ENCODE data around the gene ZNF621. TPM values are rescaled to one million over a fixed set of nuclear protein-coding genes. Genes with fewer than 3 reads are reported as not detected.

Gene ZNF621
- polyA plus RNA-seq, 2 of the 4 experiments (the other 2 are of a cell fraction): 6.8 to 16.1 TPM

DNA sequence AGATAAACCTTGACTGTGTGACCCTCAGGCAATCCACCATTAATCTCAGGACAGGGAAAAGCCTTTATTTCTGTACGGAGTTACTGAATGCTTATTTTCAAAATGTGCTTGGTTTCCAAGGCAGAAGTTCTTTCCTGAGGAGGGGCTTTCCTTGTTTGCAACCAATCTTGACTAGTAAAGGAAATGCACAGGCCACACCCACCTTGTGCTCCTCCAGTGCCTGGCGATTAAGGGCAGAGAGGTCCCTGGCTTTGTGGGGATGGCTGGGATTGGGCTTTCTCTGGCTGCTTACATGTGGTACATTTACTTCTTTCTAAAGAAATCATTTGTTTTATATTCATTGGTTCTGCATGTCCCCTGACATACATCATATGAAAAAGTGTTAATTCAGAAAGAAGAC, 47.8 kb downstream of the ZNF621 start:
- WGBS (ENCODE audit: missing lambda C conversion rate): 51% methylated on average over 2 of the region's 2 CpGs
- POLR2A ChIA-PET: no interaction called here
- H3K4me1 ChIP-seq: no peaks in the 10 kb centered on the region
- no peak overlapping the region for H3K27ac ChIP-seq
- FAIRE-seq (no peak), DNase-seq (ENCODE audit: low read depth in 1 of 2, low spot score in 1 of 2) (no peak), ATAC-seq (no peak)
- H3K9me3 ChIP-seq: peaks cover 4% of the 10 kb centered on the region; the same call in 1 of the 3 replicates
- H3K4me2 ChIP-seq: no peak overlapping the region
- TF ChIP-seq MYC (IDR thresholded peaks at IDR 0.05; ENCODE audit: borderline replicate concordance, low read length): no peak
- TF ChIP-seq HEYL (CRISPR knock-in tag; IDR thresholded peaks at IDR 0.05): no peak
- TF ChIP-seq, protein P1, sequence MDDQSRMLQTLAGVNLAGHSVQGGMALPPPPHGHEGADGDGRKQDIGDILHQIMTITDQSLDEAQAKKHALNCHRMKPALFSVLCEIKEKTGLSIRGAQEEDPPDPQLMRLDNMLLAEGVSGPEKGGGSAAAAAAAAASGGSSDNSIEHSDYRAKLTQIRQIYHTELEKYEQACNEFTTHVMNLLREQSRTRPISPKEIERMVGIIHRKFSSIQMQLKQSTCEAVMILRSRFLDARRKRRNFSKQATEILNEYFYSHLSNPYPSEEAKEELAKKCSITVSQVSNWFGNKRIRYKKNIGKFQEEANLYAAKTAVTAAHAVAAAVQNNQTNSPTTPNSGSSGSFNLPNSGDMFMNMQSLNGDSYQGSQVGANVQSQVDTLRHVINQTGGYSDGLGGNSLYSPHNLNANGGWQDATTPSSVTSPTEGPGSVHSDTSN (IDR thresholded peaks at IDR 0.05): no peak
- no peak overlapping the region for H3K4me3 ChIP-seq
- CTCF ChIA-PET: no interaction called here

DNA sequence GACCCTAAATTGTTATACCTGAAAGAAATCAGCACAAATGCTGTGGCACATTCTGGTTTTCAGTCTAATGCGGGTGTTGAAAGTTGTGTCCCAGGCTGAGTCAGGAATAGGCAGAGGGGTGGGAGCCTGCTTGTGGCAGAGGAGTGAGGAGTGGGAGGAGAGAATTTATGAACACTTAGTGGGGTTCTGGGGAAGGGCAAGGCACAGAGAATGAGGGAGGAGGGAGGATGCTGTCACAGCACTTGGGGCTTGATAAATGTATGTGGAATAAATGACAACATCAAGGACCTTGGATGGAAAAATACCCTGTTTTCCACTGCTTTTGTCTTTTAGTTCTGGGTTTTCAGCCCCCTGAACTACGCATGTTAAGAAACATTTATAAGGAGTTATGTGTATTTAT, 49.3 kb downstream of the ZNF621 start:
- no peak overlapping the region for H3K27ac ChIP-seq
- ChIA-PET POLR2A (no interaction called here), CTCF (no interaction called here)
- 65% methylated on average over 2 of the region's 2 CpGs for WGBS (ENCODE audit: missing lambda C conversion rate)
- H3K4me1 ChIP-seq: no peaks in the 10 kb centered on the region
- DNase-seq (ENCODE audit: low read depth in 1 of 2, low spot score in 1 of 2) (no peak), FAIRE-seq (no peak), ATAC-seq (no peak)
- H3K9me3 ChIP-seq: no peaks in the 10 kb centered on the region
- no peak for TF ChIP-seq SREBF2 (IDR thresholded peaks at IDR 0.05)
- TF ChIP-seq, protein P2, sequence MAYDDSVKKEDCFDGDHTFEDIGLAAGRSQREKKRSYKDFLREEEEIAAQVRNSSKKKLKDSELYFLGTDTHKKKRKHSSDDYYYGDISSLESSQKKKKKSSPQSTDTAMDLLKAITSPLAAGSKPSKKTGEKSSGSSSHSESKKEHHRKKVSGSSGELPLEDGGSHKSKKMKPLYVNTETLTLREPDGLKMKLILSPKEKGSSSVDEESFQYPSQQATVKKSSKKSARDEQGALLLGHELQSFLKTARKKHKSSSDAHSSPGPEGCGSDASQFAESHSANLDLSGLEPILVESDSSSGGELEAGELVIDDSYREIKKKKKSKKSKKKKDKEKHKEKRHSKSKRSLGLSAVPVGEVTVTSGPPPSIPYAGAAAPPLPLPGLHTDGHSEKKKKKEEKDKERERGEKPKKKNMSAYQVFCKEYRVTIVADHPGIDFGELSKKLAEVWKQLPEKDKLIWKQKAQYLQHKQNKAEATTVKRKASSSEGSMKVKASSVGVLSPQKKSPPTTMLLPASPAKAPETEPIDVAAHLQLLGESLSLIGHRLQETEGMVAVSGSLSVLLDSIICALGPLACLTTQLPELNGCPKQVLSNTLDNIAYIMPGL (CRISPR knock-in tag; IDR thresholded peaks at IDR 0.05; ENCODE audit: borderline replicate concordance): no peak
- TF ChIP-seq TP53 (CRISPR knock-in tag; IDR thresholded peaks at IDR 0.05): no peak
- no peak for TF ChIP-seq KDM5A (IDR thresholded peaks at IDR 0.05)
- no peak for TF ChIP-seq KDM1A (IDR thresholded peaks at IDR 0.05; ENCODE audit: low read depth)
- no peak for TF ChIP-seq RNF2 (IDR thresholded peaks at IDR 0.05; ENCODE audit: borderline replicate concordance, low read depth)
- no peak for TF ChIP-seq PHF8 (IDR thresholded peaks at IDR 0.05; ENCODE audit: borderline replicate concordance, low read depth)
- no peak for TF ChIP-seq EP300 (IDR thresholded peaks at IDR 0.05)
- TF ChIP-seq CHD4 (IDR thresholded peaks at IDR 0.05; ENCODE audit: borderline replicate concordance): no peak
- no peak overlapping the region for H3K4me2 ChIP-seq
- H3K4me3 ChIP-seq: no peak overlapping the region

DNA sequence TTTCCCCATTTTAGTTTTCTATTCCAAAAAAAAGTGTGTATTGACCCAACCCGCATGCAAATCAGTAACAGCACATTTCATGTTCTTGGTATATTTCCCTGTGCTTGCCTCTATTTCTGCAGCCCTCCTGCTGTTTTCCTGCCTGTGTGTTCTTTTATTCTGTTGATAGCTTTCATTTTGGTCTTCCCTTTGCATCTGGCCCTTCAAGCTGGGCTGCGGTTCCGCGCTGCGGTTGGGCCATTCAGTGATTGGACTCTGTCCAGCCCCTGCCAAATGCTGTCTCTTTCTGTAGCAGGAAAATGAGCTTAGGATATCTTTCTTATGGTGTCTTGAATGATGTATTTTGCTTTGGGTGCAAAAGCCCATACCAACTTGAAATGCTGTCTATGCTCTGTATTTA, 49.9 kb downstream of the ZNF621 start:
- Histone ChIP-seq H3K4me3 (no peak overlapping the region), H3K27ac (no peak overlapping the region), H3K4me1 (no peaks in the 10 kb centered on the region), H3K4me2 (no peak overlapping the region), H3K9me3 (no peaks in the 10 kb centered on the region)
- ChIA-PET CTCF (no interaction called here), POLR2A (no interaction called here)
- DNase-seq (ENCODE audit: low read depth in 1 of 2, low spot score in 1 of 2): no peak
- no peak for FAIRE-seq
- no peak for TF ChIP-seq ZNF302 (CRISPR knock-in tag; IDR thresholded peaks at IDR 0.05)
- TF ChIP-seq HEYL (CRISPR knock-in tag; IDR thresholded peaks at IDR 0.05): no peak
- no peak for TF ChIP-seq EP300 (IDR thresholded peaks at IDR 0.05)
- TF ChIP-seq ESRRA (IDR thresholded peaks at IDR 0.05; ENCODE audit: borderline replicate concordance, low read length): no peak
- TF ChIP-seq KDM5A (IDR thresholded peaks at IDR 0.05): no peak
- no peak for TF ChIP-seq FOSB (CRISPR knock-in tag; IDR thresholded peaks at IDR 0.05)
- no peak for TF ChIP-seq RNF2 (IDR thresholded peaks at IDR 0.05; ENCODE audit: borderline replicate concordance, low read depth)
- no peak for TF ChIP-seq ZC3H11A (IDR thresholded peaks at IDR 0.05)
- no peak for TF ChIP-seq CHD4 (IDR thresholded peaks at IDR 0.05; ENCODE audit: borderline replicate concordance)
- TF ChIP-seq NR3C1 (IDR thresholded peaks at IDR 0.05): no peak
- TF ChIP-seq RCOR1 (IDR thresholded peaks at IDR 0.05; ENCODE audit: low read depth, low read length): no peak
- no peak for TF ChIP-seq JUNB (IDR thresholded peaks at IDR 0.05)
- TF ChIP-seq, protein P2 (CRISPR knock-in tag; IDR thresholded peaks at IDR 0.05; ENCODE audit: borderline replicate concordance): no peak
- TF ChIP-seq, protein P3, sequence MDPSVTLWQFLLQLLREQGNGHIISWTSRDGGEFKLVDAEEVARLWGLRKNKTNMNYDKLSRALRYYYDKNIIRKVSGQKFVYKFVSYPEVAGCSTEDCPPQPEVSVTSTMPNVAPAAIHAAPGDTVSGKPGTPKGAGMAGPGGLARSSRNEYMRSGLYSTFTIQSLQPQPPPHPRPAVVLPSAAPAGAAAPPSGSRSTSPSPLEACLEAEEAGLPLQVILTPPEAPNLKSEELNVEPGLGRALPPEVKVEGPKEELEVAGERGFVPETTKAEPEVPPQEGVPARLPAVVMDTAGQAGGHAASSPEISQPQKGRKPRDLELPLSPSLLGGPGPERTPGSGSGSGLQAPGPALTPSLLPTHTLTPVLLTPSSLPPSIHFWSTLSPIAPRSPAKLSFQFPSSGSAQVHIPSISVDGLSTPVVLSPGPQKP (IDR thresholded peaks at IDR 0.05; ENCODE audit: low read depth, low read length): no peak
- no peak for TF ChIP-seq CEBPB (IDR thresholded peaks at IDR 0.05)
- TF ChIP-seq HOXA7 (CRISPR knock-in tag; IDR thresholded peaks at IDR 0.05): no peak
- WGBS (ENCODE audit: missing lambda C conversion rate): 94% methylated on average over 5 of the region's 5 CpGs
- no peak for ATAC-seq
